H1 (cell line): ENCODE results near the gene ZNF618. TPM values are rescaled to one million over a fixed set of nuclear protein-coding genes. Genes with fewer than 3 reads are reported as not detected.

Experiments
- EGR1 ChIP-seq: IDR thresholded peaks from 2 replicates; pipeline ENCODE4 v1.6.1; 2011; ENCODE audit warnings: low read depth, low read length, borderline replicate concordance
- POU5F1 ChIP-seq: IDR thresholded peaks from 2 replicates; pipeline ENCODE4 v1.6.1; 2011; ENCODE audit warnings: low read depth, mild to moderate bottlenecking, low read length, moderate library complexity
- RNF2 ChIP-seq: fragments of 200-900, 300-1000 bp; sonication (generic); IDR thresholded peaks from 2 replicates; pipeline ENCODE4 v1.7.1; 2016; ENCODE audit warnings: borderline replicate concordance, low read depth, mild to moderate bottlenecking, antibody characterized with exemption, low read length; ENCODE audit not compliant: poor library complexity, severe bottlenecking; ENCODE audit errors: missing control alignments
- SAP30 ChIP-seq: fragments of 300-600 bp; sonication (generic); IDR thresholded peaks from 2 replicates; pipeline ENCODE4 v1.7.1; 2012; ENCODE audit warnings: low read length, moderate library complexity, mild to moderate bottlenecking, inconsistent platforms; ENCODE audit not compliant: insufficient read depth, insufficient replicate concordance
- SIX5 ChIP-seq: IDR thresholded peaks from 2 replicates; pipeline ENCODE4 v1.6.1; 2011; ENCODE audit warnings: mild to moderate bottlenecking, low read depth, low read length
- polyA plus RNA-seq, 7 experiments: library from polyadenylated mRNA; depleted of rRNA in 3 of 7; stranded (reverse) in 5 of 7; unstranded in 2 of 7; fragments of >200 nt in 5 of 7; fragments of 200-250 nt in 2 of 7; gene quantifications; 1 replicate in 5 of 7; 2 replicates in 1 of 7; 4 replicates in 1 of 7; pipeline versions ENCODE4 v1.2.1 to v1.2.3, GENCODE V29; 2011 to 2013; ENCODE audit warnings: missing spikeins in 2 of 7, mixed read lengths in 2 of 7
- total RNA-seq: library from RNA; stranded (reverse); fragmentation: NEBNext Ultra II Directional; extraction: Animal tissue kit (Norgen Biotek cat#: 25700); gene quantifications from 2 replicates; pipeline ENCODE4 v1.2.1, GENCODE V29; 2021

The ZNF618 gene
- total and polyA plus RNA-seq, 2 of the 8 experiments (the other 6 are each of a cell fraction or from before 2014, with no cell fraction given) = 9.6 to 28.5 TPM

- TF ChIP-seq RNF2 (no peak), SIX5 (no peak), EGR1 (no peak), POU5F1 (no peak), SAP30 (no peak)
These were observed 84.7 kb downstream of the ZNF618 start (continued) for GRCh38 chr9:113960768-113961167.
